GM19328 (cell line): ENCODE data around the gene TIAM2.
"Not testable (repeated sequence)": the region's sequence is repeated elsewhere in the genome, so short reads cannot be mapped to it uniquely, and the experiment has no call there.

Source experiments
- ATAC-seq: cut with Tn5 transposase; IDR thresholded peaks from one replicate; pipeline ENCODE4 v1.9.1; 2021; ENCODE audit warnings: mild to moderate bottlenecking, moderate library complexity; ENCODE audit not compliant: unreplicated experiment

The TIAM2 gene

GRCh38 chr6:155155787-155156447 lies 160.8 kb downstream of the TIAM2 start:
- no peak for ATAC-seq

GRCh38 chr6:155157101-155157500 lies 162.0 kb downstream of the TIAM2 start:
- no peak for ATAC-seq

GRCh38 chr6:155158030-155158843 lies 163.1 kb downstream of the TIAM2 start:
- no peak for ATAC-seq

- ATAC-seq = no peak
These were observed 167.6 kb downstream of the TIAM2 start for GRCh38 chr6:155162682-155163081.

- no peak for ATAC-seq
These were observed 168.5 kb downstream of the TIAM2 start for GRCh38 chr6:155163601-155164000.

GRCh38 chr6:155165029-155165710 lies 170.1 kb downstream of the TIAM2 start:
- ATAC-seq = no peak

- no peak for ATAC-seq
These were observed 175.4 kb downstream of the TIAM2 start for GRCh38 chr6:155170519-155170918.

- ATAC-seq = peak; percentile 76
These were observed 176.1 kb downstream of the TIAM2 start for GRCh38 chr6:155171109-155171746.

GRCh38 chr6:155171747-155172449 lies 176.8 kb downstream of the TIAM2 start:
- peak; percentile 0 for ATAC-seq

GRCh38 chr6:155173488-155173887 lies 178.4 kb downstream of the TIAM2 start:
- no peak for ATAC-seq

GRCh38 chr6:155174576-155175211 lies 179.6 kb downstream of the TIAM2 start:
- peak; percentile 49 for ATAC-seq

- ATAC-seq = no peak
These were observed 182.3 kb downstream of the TIAM2 start for GRCh38 chr6:155177363-155177961.

- ATAC-seq = peak; percentile 50
These were observed 186.4 kb downstream of the TIAM2 start for GRCh38 chr6:155181498-155181897.

GRCh38 chr6:155182103-155182502 lies 187.0 kb downstream of the TIAM2 start:
- ATAC-seq = no peak

- no peak for ATAC-seq
These were observed 188.0 kb downstream of the TIAM2 start for GRCh38 chr6:155183095-155183494.

GRCh38 chr6:155185041-155185440 lies 189.9 kb downstream of the TIAM2 start:
- not testable (repeated sequence) for ATAC-seq

GRCh38 chr6:155185544-155185943 lies 190.4 kb downstream of the TIAM2 start:
- ATAC-seq = no peak

GRCh38 chr6:155186052-155186658 lies 191.0 kb downstream of the TIAM2 start:
- ATAC-seq = no peak

- no peak for ATAC-seq
These were observed 192.0 kb downstream of the TIAM2 start for GRCh38 chr6:155187106-155187505.
